ENCODE data around the gene ATG9B.
"Not testable (repeated sequence)": the region's sequence is repeated elsewhere in the genome, so short reads cannot be mapped to it uniquely, and the experiment has no call there.

ATG9B gene

GRCh38 chr7:151057989-151058780 lies 33.9 kb upstream of the ATG9B start:
- DNase-seq (ENCODE audit: low read depth, low spot score) = peak; percentile 97

- no peak for DNase-seq (ENCODE audit: low read depth, low spot score)
These were observed 33.3 kb upstream of the ATG9B start, which contains the start of gene CDK5 for GRCh38 chr7:151057506-151057988. TSS of gene CDK5 (minus strand) at chr7:151057897. CDS start at chr7:151057848, 49 bp downstream.

GRCh38 chr7:151056666-151057505 lies 32.6 kb upstream of the ATG9B start:
- no peak for DNase-seq (ENCODE audit: low read depth, low spot score)

GRCh38 chr7:151056283-151056665 lies 32.0 kb upstream of the ATG9B start:
- DNase-seq (ENCODE audit: low read depth, low spot score) = no peak

- no peak for DNase-seq (ENCODE audit: low read depth, low spot score)
These were observed 29.5 kb upstream of the ATG9B start for GRCh38 chr7:151053751-151054150.

- no peak for DNase-seq (ENCODE audit: low read depth, low spot score)
These were observed 28.8 kb upstream of the ATG9B start for GRCh38 chr7:151053096-151053495.

GRCh38 chr7:151051108-151051507 lies 26.8 kb upstream of the ATG9B start:
- no peak for DNase-seq (ENCODE audit: low read depth, low spot score)

- DNase-seq (ENCODE audit: low read depth, low spot score) = no peak
These were observed 24.7 kb upstream of the ATG9B start for GRCh38 chr7:151048911-151049463.

GRCh38 chr7:151047976-151048815 lies 23.9 kb upstream of the ATG9B start, which contains the start of gene ASIC3:
TSS of gene ASIC3 (plus strand) at chr7:151048531. CDS start at chr7:151048886, 355 bp downstream.
- no peak for DNase-seq (ENCODE audit: low read depth, low spot score)

- DNase-seq (ENCODE audit: low read depth, low spot score) = no peak
These were observed 22.6 kb upstream of the ATG9B start for GRCh38 chr7:151046603-151047573.

GRCh38 chr7:151045967-151046366 lies 21.7 kb upstream of the ATG9B start:
- no peak for DNase-seq (ENCODE audit: low read depth, low spot score)

GRCh38 chr7:151045262-151045661 lies 21.0 kb upstream of the ATG9B start:
- no peak for DNase-seq (ENCODE audit: low read depth, low spot score)

GRCh38 chr7:151043959-151044358 lies 19.7 kb upstream of the ATG9B start:
- DNase-seq (ENCODE audit: low read depth, low spot score) = no peak

GRCh38 chr7:151043449-151043848 lies 19.2 kb upstream of the ATG9B start:
- DNase-seq (ENCODE audit: low read depth, low spot score) = not testable (repeated sequence)

- DNase-seq (ENCODE audit: low read depth, low spot score) = no peak
These were observed 16.5 kb upstream of the ATG9B start for GRCh38 chr7:151040616-151041375.

- no peak for DNase-seq (ENCODE audit: low read depth, low spot score)
These were observed 15.7 kb upstream of the ATG9B start for GRCh38 chr7:151039850-151040548.

- no peak for DNase-seq (ENCODE audit: low read depth, low spot score)
These were observed 14.9 kb upstream of the ATG9B start for GRCh38 chr7:151038951-151039849.

GRCh38 chr7:151035902-151036301 lies 11.6 kb upstream of the ATG9B start:
- no peak for DNase-seq (ENCODE audit: low read depth, low spot score)
